GM12865 (cell line): Measurements from ENCODE around the gene CUL3.

Experiments
- DNase-seq: peaks from one replicate; pipeline ENCODE4 v3.0.0; 2010; ENCODE audit warnings: low read depth
- H3K4me3 ChIP-seq: 2 replicates; pipeline ENCODE4 v1.5.1; 2011; ENCODE audit warnings: mild to moderate bottlenecking, low read depth, low read length, control low read depth
- CTCF ChIP-seq: IDR thresholded peaks from 2 replicates; pipeline ENCODE4 v1.5.1; 2011; ENCODE audit warnings: low read length, control low read depth, low read depth, inconsistent platforms; ENCODE audit not compliant: insufficient read depth; ENCODE audit errors: missing control alignments

CUL3 gene

GRCh38 chr2:224440988-224441387, 144.2 kb downstream of the CUL3 start:
- no peak overlapping the region for H3K4me3 ChIP-seq
- TF ChIP-seq CTCF, result no peak
- no peak for DNase-seq

DNA sequence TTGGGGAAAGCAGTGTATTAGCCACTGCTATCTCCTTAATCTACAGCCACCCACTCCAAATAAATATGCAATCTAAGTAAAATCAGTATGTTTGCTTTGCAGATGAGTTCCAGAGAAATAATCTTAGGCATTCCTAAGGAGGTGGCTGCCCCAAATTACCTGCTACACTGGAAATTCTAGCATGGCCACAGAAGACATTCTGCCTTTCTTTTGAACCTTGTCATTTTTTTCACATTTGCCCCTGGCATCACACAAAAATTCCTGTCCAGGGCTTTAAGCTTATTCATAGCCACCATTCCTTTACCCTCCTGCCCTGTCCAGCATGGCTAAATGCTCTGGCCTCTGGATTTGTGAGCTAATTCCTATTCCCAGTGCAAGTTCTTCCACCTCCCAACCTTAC, 146.4 kb downstream of the CUL3 start:
- DNase-seq, result no peak
- no peak overlapping the region for H3K4me3 ChIP-seq
- no peak for TF ChIP-seq CTCF

GRCh38 chr2:224436634-224437033, 148.5 kb downstream of the CUL3 start:
- TF ChIP-seq CTCF, result no peak
- no peak overlapping the region for H3K4me3 ChIP-seq
- no peak for DNase-seq

DNA sequence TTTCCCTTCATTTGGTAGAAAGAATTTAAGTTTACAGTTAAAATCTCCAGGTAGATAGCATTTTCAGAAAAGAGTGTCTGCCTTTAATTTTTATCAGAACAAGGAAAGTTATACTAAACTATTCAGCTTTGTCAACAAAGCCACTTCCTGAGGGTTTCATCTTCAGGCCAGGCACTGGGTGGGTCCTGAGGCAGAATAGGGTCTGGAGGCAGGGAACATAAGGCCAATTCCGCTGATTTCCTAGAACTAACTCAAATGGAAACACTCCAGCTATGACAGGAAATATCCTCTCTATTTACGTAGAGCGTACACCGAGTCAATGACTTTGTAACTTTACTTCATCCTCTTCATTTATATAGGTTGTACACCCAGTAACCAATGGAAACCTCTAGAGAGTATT, 150.5 kb downstream of the CUL3 start:
- TF ChIP-seq CTCF, result no peak

GRCh38 chr2:224433442-224433841, 151.7 kb downstream of the CUL3 start:
- no peak overlapping the region for H3K4me3 ChIP-seq
- TF ChIP-seq CTCF, result no peak
- no peak for DNase-seq

More for the DNA sequence above, 150.5 kb downstream of the CUL3 start:
- no peak overlapping the region for H3K4me3 ChIP-seq
- DNase-seq, result no peak

- TF ChIP-seq CTCF, result no peak
- H3K4me3 ChIP-seq, result no peak overlapping the region
- no peak for DNase-seq
These were observed 153.1 kb downstream of the CUL3 start for GRCh38 chr2:224432003-224432579.

DNA sequence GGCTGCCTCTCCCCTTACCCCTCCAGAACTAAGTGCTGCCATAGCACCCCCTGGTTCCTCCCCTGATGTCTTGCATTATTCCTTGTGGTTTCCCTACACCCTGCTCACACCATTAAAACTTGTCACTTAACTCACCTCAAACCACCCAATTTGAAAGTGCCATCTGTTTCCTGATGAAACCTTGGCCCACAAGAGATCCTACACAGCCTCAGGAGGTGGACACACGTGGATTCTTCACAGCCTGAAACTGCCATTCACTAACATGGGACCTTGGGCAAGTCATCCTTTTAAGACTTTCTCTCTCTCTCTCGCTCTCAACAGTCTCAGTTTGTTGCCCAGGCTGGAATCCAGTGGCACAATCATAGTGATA, 155.7 kb downstream of the CUL3 start:
- H3K4me3 ChIP-seq, result no peak overlapping the region
- no peak for TF ChIP-seq CTCF
- DNase-seq, result no peak
